ENCODE results near the gene TAF1D. TPM values are rescaled to one million over a fixed set of nuclear protein-coding genes. Genes with fewer than 3 reads are reported as not detected.

Gene TAF1D
- total RNA-seq, 4 donors from 2014 or later, result 106 to 281 (median 127) TPM

DNA sequence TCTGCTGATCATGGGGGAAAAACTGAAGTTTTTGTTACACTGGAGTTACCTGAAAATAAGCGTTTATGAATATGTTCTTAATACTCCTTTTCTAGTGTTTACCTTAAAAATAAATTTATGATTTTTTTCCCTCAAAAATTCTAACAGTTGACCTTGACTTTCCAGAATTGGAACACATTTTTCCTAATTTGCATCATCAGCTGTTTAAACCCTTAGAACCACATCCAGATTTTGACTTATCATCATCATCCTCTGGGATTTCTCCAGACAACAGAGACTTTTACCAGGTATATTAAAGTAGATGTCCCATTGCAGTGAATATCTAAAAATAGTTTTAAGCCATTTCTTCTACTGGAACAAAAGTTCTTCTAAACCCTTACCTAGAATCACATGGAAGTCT lies 17.2 kb downstream of the TAF1D start:
- no peak for DNase-seq (ENCODE audit: low spot score)
- TF ChIP-seq, protein P1, sequence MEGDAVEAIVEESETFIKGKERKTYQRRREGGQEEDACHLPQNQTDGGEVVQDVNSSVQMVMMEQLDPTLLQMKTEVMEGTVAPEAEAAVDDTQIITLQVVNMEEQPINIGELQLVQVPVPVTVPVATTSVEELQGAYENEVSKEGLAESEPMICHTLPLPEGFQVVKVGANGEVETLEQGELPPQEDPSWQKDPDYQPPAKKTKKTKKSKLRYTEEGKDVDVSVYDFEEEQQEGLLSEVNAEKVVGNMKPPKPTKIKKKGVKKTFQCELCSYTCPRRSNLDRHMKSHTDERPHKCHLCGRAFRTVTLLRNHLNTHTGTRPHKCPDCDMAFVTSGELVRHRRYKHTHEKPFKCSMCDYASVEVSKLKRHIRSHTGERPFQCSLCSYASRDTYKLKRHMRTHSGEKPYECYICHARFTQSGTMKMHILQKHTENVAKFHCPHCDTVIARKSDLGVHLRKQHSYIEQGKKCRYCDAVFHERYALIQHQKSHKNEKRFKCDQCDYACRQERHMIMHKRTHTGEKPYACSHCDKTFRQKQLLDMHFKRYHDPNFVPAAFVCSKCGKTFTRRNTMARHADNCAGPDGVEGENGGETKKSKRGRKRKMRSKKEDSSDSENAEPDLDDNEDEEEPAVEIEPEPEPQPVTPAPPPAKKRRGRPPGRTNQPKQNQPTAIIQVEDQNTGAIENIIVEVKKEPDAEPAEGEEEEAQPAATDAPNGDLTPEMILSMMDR (IDR thresholded peaks at IDR 0.05), result no peak
- ATAC-seq (ENCODE audit: low FRiP score), result no peak

DNA sequence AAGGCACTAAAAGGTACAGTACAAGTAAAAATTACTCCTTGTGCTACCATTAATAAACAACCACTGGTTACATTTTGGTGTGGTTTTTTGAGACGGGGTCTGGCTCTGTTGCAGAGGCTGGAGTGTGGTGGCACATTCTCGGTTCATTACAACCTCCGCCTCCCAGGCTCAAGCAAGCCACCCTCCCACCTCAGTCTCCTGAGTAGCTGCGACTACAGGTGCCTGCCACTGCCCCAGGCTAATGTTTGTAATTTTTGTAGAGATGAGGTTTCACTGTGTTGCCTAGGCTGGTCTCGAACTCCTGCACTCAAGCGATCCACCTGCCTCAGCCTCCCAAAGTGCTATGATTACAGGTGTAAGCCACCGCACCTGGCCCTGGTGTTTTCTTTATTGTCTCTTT lies 20.8 kb downstream of the TAF1D start:
- ATAC-seq (ENCODE audit: low FRiP score), result no peak
- no peak for DNase-seq (ENCODE audit: low spot score)
- TF ChIP-seq, protein P1 (IDR thresholded peaks at IDR 0.05), result no peak

DNA sequence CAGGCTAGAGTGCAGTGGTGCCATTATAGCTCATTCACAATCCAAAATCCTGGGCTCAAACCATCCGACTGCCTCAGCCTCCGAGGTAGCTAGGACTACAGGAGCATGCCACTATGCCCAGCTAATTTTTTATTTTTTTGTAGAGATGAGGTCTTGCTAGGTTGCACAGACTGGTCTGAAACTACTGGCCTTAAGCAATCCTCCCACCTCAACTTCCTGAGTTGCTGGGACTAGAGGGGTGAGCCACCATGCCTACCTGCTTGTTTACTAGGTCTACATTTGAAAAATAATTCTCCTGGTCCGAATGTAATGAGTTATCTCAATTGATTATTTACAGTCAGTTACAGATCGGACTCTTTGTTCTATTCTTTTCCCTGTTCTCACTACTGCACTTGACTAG lies 22.0 kb downstream of the TAF1D start:
- TF ChIP-seq, protein P1 (IDR thresholded peaks at IDR 0.05), result no peak
- ATAC-seq (ENCODE audit: low FRiP score) (no peak), DNase-seq (ENCODE audit: low spot score) (no peak)

DNA sequence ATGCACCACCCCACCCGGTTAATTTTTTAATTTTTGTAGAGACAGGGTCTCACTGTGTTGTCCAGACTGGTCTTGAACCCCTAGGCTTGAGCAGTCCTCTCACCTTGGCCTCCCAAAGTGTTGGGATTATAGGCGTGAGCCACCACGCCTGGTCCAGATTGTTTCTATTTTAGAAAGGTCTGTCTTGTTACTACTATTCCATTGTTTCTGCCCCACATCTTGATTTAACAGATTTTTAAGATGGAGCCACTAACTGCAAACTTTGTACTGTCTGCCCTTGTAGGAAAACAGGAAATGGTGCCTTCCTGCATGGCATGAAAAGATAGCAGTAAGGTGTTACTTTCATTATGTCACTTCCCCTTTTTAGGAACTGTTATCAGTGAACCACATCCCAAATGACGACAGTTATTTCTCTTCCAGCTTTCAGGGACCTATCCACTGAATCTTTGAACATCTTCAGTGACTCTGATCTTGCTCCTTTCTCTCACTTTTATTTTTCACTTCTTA lies 23.2 kb downstream of the TAF1D start:
- no peak for DNase-seq (ENCODE audit: low spot score)
- TF ChIP-seq, protein P1 (IDR thresholded peaks at IDR 0.05), result no peak
- no peak for ATAC-seq (ENCODE audit: low FRiP score)

DNA sequence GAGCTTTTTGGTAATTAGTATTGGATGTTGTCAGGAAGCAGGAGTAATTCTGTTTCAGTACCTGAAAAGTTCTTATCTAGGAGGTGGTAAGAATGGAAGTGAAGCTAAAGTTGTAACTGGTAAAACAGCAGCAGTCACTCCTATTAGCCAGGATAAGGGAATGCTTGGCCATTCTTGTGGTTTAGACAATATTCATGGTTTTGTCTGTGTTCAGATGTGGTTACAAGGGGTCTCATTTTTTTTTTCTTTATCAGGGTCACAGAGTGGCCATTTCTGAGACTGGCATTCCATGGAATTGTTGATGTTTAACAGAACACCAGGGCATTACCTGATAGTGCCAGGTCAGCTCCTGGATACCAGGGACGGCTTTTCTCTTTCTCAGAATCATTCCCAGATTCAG lies 23.8 kb downstream of the TAF1D start:
- TF ChIP-seq, protein P1 (IDR thresholded peaks at IDR 0.05), result no peak
- DNase-seq (ENCODE audit: low spot score) (no peak), ATAC-seq (ENCODE audit: low FRiP score) (no peak)

DNA sequence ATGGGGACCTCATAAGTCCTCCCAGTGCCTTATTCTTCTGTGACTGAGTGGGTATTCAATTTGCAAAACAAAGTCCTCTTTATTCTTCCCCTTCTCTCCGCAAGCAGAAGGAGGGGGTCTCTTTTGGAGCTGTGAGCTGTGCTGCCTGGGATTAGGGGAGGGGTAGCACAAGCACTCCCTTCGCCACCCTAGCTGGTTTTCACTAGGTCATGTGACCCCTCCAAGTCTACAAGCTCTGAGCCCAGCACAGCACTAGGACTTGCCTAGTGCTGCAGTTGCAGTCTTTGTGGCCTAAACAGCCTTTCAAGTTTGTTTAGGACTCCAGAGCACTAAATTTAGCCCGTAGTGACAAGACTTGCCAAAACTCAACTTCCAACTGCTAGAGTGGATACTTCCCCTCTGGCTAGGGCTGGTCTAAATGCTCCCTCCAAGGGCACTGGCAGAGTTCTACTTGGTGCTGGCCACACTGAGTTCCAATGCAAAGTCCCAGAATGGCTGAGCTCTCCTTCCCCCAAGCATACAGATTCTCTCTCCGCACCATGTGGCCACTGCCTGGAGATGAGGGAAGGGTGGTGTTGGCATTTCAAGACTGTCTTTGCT lies 25.4 kb downstream of the TAF1D start:
- ATAC-seq (ENCODE audit: low FRiP score) (no peak), DNase-seq (ENCODE audit: low spot score) (no peak)
- TF ChIP-seq, protein P1 (IDR thresholded peaks at IDR 0.05), result no peak

DNA sequence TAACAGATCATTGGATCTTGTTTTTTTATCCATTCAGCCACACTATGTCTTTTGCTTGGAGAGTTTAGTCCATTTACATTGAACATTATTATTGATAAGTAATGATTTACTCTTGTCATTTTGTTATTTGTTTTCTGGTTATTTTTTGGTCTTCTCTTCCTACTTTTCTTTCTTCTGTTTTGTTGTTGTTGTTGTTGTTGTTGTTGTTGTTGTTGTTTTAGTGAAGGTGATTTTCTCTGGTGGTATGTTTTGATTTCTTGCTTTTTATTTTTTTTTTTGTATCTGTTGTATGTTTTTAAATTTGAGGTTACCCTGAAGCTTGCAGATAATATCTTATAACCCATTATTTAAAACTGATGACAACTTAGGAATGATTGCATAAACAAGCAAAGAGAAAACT lies 28.6 kb downstream of the TAF1D start:
- no peak for ATAC-seq (ENCODE audit: low FRiP score)
- TF ChIP-seq, protein P1 (IDR thresholded peaks at IDR 0.05), result no peak
- no peak for DNase-seq (ENCODE audit: low spot score)

All from omental fat pad (tissue), 4 donors.